LoVo (cell line): ENCODE measurements around the gene S100A2.
"Not testable (repeated sequence)": the region's sequence is repeated elsewhere in the genome, so short reads cannot be mapped to it uniquely, and the experiment has no call there.

Experiments
- DNase-seq: peaks from one replicate; pipeline ENCODE4 v3.0.0-alpha.2; 2016; ENCODE audit warnings: low spot score

S100A2 gene

GRCh38 chr1:153588482-153588881 is 22.8 kb upstream of the S100A2 start:
- no peak for DNase-seq

DNA sequence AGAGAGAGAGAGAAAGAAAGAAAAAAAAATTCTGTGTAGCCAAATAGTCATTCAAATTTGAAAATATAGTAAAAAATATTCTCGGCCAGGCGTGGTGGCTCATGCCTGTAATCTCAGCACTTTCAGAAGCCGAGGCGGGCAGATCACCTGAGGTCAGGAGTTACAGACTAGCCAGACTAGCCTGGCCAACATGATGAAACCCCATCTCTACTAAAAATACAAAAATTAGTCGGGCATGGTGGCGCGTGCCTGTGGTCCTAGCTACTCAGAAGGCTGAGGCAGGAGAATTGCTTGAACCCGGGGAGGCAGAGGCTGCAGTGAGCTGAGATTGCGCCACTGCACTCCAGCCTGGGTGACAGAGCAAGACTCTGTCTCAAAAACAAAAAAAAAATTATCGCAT is 22.4 kb upstream of the S100A2 start:
- not testable (repeated sequence) for DNase-seq

- DNase-seq = no peak
Measured at GRCh38 chr1:153587314-153587713, 21.7 kb upstream of the S100A2 start.

- DNase-seq = no peak
Measured at GRCh38 chr1:153586347-153586746, 20.7 kb upstream of the S100A2 start.

GRCh38 chr1:153585006-153585405 is 19.4 kb upstream of the S100A2 start:
- no peak for DNase-seq

DNA sequence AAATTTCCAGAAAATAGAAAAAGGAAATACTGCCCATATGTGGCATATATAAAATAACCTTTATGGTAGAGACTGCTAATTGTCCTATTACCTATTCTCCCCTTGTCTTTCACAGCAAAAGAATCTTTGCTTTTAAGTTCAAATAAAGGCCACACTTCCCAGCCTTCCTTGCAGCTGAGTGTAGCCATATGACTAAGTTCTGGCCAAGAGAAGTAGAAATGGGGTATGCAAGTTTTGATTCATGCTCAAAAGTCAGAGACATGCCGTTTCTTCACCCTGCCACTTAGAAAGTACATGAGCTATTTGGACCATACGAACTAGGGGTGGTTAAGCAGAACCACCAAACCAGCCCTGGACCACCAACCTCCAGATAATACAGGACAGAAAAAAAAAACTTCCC is 18.3 kb upstream of the S100A2 start:
- no peak for DNase-seq

DNA sequence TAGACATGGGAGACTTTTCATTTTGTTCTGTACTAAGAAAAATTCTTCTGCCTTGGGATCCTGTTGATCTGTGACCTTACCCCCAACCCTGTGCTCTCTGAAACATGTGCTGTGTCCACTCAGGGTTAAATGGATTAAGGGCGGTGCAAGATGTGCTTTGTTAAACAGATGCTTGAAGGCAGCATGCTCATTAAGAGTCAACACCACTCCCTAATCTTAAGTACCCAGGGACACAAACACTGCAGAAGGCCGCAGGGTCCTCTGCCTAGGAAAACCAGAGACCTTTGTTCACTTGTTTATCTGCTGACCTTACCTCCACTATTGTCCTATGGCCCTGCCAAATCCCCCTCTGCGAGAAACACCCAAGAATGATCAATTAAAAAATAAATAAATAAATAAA is 17.9 kb upstream of the S100A2 start:
- not testable (repeated sequence) for DNase-seq

- not testable (repeated sequence) for DNase-seq
Measured at GRCh38 chr1:153582836-153583235, 17.2 kb upstream of the S100A2 start.

DNA sequence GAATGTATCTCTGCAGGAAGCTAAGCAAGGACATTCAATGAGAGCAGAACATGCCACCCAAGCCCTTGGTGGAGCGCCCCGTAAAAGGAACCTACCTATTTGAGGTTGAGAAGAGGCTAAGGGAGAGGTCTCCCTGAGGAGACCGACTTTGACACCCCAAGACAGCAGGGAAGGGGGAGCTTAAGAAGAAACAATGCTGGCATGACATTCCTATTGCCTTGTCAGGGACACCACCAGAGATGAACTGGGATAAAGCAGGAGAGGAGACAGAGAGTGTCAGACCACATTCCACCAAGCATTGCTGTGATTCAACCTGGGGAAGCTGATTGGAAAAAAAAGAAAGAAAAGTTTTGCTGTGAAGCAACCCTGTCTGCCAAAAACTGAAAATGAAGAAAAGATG is 13.3 kb upstream of the S100A2 start:
- no peak for DNase-seq

- DNase-seq = no peak
Measured at GRCh38 chr1:153578490-153578889, 12.8 kb upstream of the S100A2 start.

- no peak for DNase-seq
Measured at GRCh38 chr1:153577624-153578051, 12.0 kb upstream of the S100A2 start.

DNA sequence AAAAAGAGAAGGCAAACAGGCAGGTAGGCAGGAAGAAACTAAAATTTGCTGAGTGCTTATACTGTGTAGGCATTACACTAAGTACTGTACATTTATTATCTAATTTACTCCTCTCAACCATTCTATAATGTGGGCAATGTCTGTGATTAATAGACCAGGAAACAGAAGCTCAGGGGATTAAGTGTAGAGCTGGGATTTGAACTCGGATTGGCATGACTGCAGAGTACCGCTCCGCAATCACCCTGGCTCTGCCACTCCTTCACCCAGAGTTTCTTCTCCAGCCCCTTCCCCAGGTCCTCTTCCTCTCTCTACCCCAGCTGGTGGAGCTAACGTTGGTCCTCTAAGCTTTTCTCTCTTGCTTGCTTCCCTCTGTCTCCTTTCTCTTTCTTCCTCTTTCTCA is 11.5 kb upstream of the S100A2 start:
- no peak for DNase-seq

DNA sequence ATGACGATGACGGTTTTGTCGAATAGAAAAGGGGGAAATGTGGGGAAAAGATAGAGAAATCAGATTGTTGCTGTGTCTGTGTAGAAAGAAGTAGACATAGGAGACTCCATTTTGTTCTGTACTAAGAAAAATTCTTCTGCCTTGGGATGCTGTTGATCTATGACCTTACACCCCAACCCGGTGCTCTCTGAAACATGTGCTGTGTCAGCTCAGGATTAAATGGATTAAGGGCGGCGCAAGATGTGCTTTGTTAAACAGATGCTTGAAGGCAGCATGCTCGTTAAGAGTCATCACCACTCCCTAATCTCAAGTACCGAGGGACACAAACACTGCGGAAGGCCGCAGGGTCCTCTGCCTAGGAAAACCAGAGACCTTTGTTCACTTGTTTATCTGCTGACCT is 9.9 kb upstream of the S100A2 start:
- DNase-seq = not testable (repeated sequence)

GRCh38 chr1:153575081-153575491 is 9.4 kb upstream of the S100A2 start:
- DNase-seq = not testable (repeated sequence)

DNA sequence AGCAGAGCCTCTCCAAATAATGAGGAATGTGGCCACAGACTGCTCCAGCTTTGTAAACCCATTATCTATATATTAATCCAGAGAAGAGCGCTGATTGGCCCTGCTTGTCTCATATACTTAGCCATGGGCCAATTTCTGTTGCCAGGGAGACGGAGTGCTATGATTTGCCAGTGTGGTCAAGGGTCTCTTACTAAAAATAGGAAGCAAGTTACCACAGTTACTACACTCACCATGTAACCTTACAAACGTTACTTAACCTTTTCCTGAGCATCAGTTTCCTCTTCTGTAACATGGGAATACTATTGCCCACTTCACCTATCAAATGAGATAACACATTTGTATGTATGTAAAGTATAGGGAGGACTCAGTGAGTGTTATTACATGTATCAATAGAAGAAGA is 7.7 kb upstream of the S100A2 start:
- no peak for DNase-seq

DNA sequence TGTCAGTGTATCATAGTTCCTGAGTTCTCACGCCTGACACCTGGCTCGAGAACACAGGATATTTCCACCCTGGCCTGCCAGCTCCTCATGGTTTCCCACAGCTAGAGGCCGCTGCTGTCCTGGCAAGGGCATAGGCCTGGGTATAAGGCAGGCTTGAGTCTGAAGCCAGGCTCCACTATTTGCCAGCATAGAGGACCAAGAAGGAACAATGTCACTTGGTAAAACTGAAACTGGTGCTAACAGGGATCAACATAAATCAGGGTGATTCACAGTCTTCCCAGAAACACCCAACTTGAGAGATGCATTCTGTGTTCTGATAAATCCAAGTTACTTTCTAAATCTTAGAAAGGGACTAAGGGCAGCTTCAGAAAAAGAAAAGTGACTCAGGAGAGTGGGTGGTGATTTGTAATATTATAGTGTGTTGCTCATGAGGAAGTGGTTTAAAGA is 6.9 kb upstream of the S100A2 start:
- peak; percentile 81 for DNase-seq

DNA sequence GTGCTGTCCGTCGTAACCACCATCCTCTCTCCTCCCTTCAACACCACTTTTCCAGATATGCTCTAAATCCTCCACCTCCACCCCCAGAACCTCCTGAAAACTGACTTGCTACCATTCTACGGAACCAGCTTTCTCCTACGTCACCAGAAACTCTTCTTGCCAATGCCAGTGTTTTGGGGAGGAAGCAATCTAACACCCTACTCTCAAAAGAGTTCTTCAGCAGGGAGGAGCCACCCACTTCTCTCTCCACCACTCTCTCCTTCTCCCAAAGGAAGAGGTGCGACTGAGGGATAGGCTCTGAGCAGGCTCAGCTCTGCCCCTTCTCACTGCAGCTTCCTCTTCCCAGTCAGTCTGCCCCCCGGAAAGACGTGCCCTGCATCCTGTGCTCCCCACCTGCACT is 6.1 kb upstream of the S100A2 start:
- DNase-seq = no peak

- no peak for DNase-seq
Measured at GRCh38 chr1:153570874-153571273, 5.2 kb upstream of the S100A2 start.

DNA sequence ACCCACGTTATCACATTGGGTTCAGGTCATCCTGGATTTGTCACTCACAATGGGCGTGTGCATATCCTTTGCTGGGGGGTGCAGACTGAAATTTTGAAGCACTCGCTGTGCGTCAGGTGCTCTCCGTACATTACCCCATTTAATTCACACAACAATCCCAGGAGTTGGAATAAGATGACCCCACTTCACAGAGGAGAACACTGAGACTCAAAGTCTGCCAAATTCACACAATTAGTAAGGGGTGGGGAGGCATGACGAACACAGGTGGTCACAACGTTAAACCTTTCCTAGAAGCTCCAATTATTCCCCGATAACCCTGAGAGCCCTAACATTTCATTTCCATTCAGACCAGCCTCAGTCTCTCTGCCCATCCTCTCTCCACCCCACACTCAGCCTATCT is 3.8 kb upstream of the S100A2 start:
- DNase-seq = no peak

DNA sequence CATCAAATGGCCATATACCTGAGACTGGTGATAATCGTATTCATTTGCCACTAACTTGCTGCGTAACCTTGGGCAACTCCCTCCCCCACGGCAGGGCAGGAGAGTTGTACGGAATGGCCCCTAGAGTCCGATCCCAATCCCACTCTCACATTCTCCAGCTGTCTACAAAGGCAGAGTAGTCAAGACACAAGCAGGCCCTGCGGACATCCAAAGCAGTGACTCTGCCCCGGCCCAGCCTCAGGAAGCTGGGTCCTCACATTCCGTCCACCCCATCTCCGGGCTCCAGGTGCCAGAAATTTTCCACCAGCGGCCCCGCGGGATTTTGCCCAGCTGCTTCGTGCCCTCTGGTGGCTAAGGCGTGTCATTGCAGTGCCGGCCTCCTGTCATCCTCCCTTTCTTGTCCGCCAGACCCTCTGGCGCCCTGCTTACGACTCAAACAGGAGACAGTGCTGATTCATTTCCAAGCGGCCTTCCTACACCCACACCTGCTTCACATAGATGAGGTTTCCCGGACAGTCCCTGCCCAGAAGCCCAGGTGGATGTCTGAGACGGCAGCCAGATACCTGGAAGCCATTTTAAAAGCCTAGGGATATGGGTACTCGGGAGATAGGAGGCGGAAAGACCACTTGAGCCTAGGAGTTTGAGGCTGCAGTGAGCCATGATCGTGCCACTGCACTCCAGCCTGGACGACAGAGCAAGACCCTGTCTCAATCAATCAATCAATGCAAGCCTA is 2.9 kb upstream of the S100A2 start:
- peak; percentile 92 for DNase-seq

- DNase-seq = peak; percentile 70
Measured at GRCh38 chr1:153567621-153568366, 2.1 kb upstream of the S100A2 start.

GRCh38 chr1:153566414-153567371 is 1.0 kb upstream of the S100A2 start:
- DNase-seq = peak; percentile 99
